ENCODE measurements around the gene TMC8.

TMC8 gene

DNA sequence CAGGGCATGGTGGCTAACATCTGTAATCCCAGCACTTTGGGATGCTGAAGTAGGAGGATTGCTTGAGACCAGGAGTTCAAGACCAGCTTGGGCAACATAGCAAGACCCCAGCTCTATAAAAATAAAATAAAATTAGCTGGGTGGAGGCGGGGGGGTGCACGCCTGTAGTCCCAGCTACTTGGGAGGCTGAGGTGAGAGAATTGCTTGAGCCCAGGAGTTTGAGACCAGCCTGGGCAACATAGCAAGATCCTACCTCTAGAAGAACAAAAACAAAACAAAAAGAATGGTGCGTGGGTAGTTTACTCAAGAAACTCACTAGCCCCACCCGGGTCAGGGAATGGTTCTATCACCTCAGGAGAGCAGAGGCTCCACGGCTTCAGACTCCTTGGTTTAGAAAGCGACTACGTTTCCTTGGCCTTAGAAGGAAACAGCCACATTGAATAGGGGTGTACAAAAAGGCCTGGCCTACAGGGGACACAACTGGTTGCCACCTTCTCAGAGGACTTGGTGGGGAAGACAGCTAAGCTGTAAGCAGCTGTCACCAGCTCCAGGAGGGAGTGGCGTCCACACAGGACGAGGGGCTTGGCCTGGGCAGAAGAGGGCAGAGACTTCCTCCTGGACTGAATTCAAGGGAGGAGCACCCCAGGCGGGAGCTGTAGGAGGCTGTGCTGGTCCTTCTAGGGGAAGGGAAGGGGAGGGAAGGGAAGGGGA lies 55.6 kb downstream of the TMC8 start:
- FAIRE-seq, result no peak

DNA sequence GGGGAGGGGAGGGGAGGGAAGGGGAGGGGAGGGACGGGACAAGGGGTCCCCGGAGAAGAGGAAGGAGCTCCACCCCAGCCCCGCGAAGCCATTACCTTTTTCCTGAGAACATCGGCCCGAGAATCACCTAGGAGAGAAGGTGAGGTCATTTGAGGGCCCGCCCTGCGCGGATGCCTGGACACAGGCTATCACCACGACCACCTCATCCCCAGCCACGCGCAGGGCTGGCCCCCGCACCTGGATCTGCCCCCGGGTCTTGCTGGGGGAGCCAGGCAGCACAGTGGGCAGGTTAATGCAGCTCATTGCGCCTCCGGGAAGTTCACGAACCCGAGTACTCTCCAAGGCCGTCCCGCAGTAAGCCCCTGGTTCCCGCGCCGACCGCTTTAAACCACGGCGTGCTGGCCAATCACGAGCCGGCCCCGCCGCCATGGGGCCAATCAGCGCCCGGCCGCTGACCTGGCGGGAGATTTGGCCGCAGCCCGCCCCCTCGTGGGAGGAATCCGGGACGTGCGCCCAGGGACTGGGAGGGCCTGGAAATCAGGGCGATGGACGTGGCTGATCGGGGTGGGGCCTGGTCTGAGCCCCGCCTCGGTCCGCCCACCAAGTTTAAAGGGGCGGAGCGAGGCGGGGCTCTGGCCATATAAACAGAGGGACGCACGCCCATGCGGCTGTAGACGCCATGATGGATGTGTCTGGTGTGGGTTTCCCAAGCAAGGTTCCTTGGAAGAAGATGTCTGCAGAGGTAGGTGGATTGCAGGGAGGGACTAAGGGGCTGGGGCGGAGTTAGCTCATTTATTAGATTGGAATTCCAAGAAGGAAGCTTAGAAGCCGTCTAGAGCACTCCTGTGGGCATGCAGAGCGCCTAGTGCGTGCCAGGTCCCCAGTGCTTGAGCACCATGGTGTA lies 56.4 kb downstream of the TMC8 start, which contains the start of the genes AFMID and TK1:
AFMID (plus strand) TSS at position 671 of the 904 bp plus-strand sequence; CDS start at position 680, 9 bp downstream.
TK1 (minus strand) TSS at position 361 of the 904 bp plus-strand sequence; CDS start at position 303, 58 bp downstream.
- peak; percentile 98 for FAIRE-seq

All from G401.6 (cell line).